Thyroid gland (tissue), 4 donors: ENCODE data around the gene TMEM82. TPM values are rescaled to one million over a fixed set of nuclear protein-coding genes. Genes with fewer than 3 reads are reported as not detected.

ENCODE experiments used
- DNase-seq, 2 donors: peaks; one replicate each; pipeline ENCODE4 v3.0.0-alpha.2; 2019
- H3K27ac ChIP-seq, 3 donors: fragments of 200-600 bp; sonication (generic); 1 replicate in 2 of 3; 2 replicates in 1 of 3; pipeline ENCODE4 v1.5.1; 2016 to 2019; ENCODE audit warnings: mild to moderate bottlenecking in 1 of 3, moderate library complexity in 1 of 3
- H3K27me3 ChIP-seq: fragments of 200-600 bp; sonication (generic); one replicate; pipeline ENCODE4 v1.5.1; 2019
- H3K36me3 ChIP-seq, 2 donors: fragments of 200-600 bp; sonication (generic); one replicate each; pipeline ENCODE4 v1.5.1; 2016 to 2019
- H3K4me1 ChIP-seq, 2 donors: fragments of 200-600 bp; sonication (generic); one replicate each; pipeline ENCODE4 v1.5.1; 2017 to 2019
- H3K4me3 ChIP-seq, 3 donors: fragments of 200-600 bp; sonication (generic); replicated peaks in 1 of 3; 1 replicate in 2 of 3; 2 replicates in 1 of 3; pipeline ENCODE4 v1.5.1; 2016; ENCODE audit warnings: mild to moderate bottlenecking in 1 of 3
- H3K9me3 ChIP-seq: fragments of 200-600 bp; sonication (generic); one replicate; pipeline ENCODE4 v1.5.1; 2017
- POLR2A ChIP-seq, 2 donors: fragments of 450-650 bp; IDR thresholded peaks; one replicate each; pipeline ENCODE4 v1.6.1; 2017; ENCODE audit warnings: antibody characterized with exemption in 2 of 2, mild to moderate bottlenecking in 2 of 2, moderate library complexity in 1 of 2
- WGBS, 2 donors: methylation state at CpG; one replicate each; pipeline ENCODE4 v1.1.5; 2017; 5-methylcytosine and 5-hydroxymethylcytosine counted together
- intact Hi-C: fragments of 100-400 bp; cut with DNase I; formaldehyde crosslinking; loops from one replicate; pipeline ENCODE4 v1.15.1; 2023
- total RNA-seq, 4 donors: library from RNA; depleted of rRNA; stranded (reverse); fragments of >200 nt; gene quantifications; one replicate each; pipeline ENCODE4 v1.2.3, GENCODE V29; 2016
- TF ChIP-seq, protein P1 (sequence below), 6 experiments: fragments of 200-600 bp in 3 of 6; fragments of 450-650 bp in 3 of 6; sonication (generic) in 3 of 6; IDR thresholded peaks; one replicate each; pipeline ENCODE4 v1.5.1; 2016 to 2019; ENCODE audit warnings: antibody characterized with exemption in 6 of 6, mild to moderate bottlenecking in 2 of 6, inconsistent platforms in 1 of 6, moderate library complexity in 1 of 6

The TMEM82 gene
- total RNA-seq, 4 donors from 2014 or later, result not detected

DNA sequence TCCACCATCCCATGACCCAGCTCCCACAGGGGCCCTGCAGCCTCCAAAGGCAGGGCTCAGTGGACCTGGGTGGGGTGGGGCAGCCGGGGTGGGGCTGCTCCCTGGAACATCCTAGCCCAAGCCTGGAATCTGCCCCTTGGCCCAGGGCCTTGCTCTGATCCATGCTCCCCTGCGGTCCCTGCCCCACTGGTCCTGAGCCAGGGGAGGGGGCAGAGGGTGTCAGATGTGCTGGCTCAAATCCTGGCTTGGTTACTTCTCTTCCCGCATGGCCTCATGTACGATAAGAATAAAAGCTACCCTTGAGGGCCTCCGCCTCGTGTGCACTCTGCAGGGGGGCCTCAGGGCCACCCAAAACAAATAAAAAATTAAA, 5.4 kb upstream of the TMEM82 start:
- H3K9me3 ChIP-seq, result no peaks in the 10 kb centered on the region
- TF ChIP-seq POLR2A (IDR thresholded peaks at IDR 0.05), result no peak
- TF ChIP-seq, protein P1, sequence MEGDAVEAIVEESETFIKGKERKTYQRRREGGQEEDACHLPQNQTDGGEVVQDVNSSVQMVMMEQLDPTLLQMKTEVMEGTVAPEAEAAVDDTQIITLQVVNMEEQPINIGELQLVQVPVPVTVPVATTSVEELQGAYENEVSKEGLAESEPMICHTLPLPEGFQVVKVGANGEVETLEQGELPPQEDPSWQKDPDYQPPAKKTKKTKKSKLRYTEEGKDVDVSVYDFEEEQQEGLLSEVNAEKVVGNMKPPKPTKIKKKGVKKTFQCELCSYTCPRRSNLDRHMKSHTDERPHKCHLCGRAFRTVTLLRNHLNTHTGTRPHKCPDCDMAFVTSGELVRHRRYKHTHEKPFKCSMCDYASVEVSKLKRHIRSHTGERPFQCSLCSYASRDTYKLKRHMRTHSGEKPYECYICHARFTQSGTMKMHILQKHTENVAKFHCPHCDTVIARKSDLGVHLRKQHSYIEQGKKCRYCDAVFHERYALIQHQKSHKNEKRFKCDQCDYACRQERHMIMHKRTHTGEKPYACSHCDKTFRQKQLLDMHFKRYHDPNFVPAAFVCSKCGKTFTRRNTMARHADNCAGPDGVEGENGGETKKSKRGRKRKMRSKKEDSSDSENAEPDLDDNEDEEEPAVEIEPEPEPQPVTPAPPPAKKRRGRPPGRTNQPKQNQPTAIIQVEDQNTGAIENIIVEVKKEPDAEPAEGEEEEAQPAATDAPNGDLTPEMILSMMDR (IDR thresholded peaks at IDR 0.05), result no peak
- no peaks in the 10 kb centered on the region for H3K27me3 ChIP-seq
- H3K4me3 ChIP-seq, result no peak overlapping the region
- H3K27ac ChIP-seq, result peak overlapping the region in 1 of 3 donors; percentile 87
- intact Hi-C loops, result no loop called here
- H3K4me1 ChIP-seq, result peaks cover 27 to 64% of the 10 kb centered on the region in 2 donors
- H3K36me3 ChIP-seq, result peaks cover 12 to 15% of the 10 kb centered on the region in 2 donors
- DNase-seq, result no peak
- 49 to 67% methylated on average over 4 to 6 of the region's 6 CpGs for WGBS, 2 donors

DNA sequence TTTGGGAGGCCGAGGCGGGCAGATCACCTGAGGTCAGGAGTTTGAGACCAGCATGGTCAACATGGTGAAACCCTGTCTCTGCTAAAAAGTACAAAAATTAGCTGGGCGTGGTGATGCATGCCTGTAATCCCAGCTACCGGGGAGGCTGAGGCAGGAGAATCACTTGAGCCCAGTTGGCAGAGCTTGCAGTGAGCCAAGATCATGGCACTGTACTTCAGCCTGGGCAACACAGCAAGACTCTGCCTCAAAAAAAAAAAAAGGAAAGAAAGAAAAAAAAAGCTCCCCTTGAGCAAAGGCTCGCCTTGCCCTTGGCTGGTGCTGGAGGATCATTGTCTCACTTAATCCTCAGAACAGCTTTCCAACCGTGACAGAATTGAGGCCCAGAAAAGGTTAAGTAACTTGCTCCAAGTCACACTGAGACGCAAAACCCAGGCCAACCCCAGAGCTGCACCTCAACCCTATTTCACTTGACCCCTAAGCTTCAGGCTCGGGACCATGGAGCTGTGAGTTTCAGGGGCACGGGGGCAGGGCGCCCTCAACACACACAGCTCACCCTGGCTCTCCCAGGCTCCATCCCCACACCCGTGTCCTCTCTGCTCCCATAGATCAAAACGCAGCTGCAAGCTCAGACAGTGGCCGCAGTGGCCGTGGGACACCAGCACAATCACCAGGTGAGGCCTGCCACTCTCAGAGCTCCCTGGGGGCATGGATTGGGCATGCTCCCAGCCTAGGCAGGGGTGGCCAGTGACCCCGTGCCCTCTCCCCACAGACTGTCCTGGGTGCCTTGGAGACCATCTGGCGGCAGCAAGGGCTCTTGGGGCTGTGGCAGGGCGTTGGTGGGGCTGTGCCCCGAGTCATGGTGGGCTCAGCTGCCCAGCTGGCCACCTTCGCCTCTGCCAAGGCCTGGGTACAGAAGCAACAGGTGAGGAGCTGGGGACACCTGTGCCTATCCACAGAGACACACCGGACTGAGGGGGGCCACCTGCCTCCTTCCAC, 4.7 kb upstream of the TMEM82 start:
- no peak for DNase-seq
- Histone ChIP-seq H3K4me1 (peaks cover 20 to 57% of the 10 kb centered on the region in 2 donors), H3K27me3 (no peaks in the 10 kb centered on the region), H3K9me3 (no peaks in the 10 kb centered on the region), H3K4me3 (no peak overlapping the region), H3K27ac (peak overlapping the region in 1 of 3 donors; percentile 87), H3K36me3 (peaks cover 10 to 13% of the 10 kb centered on the region in 2 donors)
- 74 to 84% methylated on average over 7 to 14 of the region's 20 CpGs for WGBS, 2 donors
- TF ChIP-seq POLR2A (IDR thresholded peaks at IDR 0.05), result no peak
- TF ChIP-seq, protein P1 (IDR thresholded peaks at IDR 0.05), result no peak
- intact Hi-C loops, result no loop called here

DNA sequence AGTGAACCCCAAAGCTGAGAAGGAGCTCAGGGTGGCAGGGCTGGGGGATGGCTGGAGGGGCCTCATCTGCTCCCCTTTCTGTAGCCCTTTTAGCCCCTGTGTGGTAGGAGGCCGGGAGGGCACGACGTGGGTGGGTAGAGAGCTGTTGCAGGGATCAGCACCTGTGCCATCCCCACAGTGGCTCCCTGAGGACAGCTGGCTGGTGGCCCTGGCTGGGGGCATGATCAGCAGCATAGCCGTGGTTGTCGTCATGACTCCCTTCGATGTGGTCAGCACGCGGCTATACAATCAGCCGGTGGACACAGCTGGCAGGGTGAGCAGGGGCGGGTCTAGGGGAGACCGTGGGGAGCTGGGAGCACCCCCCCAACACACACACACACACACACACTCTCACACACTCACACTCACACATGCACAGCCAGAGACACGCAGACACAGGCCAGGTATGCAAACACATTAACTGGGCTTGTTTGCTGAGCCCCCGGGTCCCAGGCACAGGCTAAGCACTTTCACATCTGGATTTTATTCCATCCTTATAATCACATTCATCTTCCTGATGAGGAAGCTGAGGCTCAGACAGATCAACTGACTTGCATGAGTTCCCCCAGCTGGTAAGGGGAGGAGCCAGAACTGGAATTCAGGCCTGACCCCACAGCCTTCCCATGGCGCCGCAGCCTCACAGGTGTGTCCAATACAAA, 3.7 kb upstream of the TMEM82 start:
- H3K9me3 ChIP-seq, result no peaks in the 10 kb centered on the region
- H3K27ac ChIP-seq, result peak overlapping the region in 1 of 3 donors; percentile 1
- intact Hi-C loops, result no loop called here
- H3K36me3 ChIP-seq, result peaks cover 9 to 13% of the 10 kb centered on the region in 2 donors
- DNase-seq, result no peak
- no peak for TF ChIP-seq POLR2A (IDR thresholded peaks at IDR 0.05)
- TF ChIP-seq, protein P1 (IDR thresholded peaks at IDR 0.05), result no peak
- peaks cover 17 to 47% of the 10 kb centered on the region in 2 donors for H3K4me1 ChIP-seq
- 90 to 94% methylated on average over 2 to 10 of the region's 15 CpGs for WGBS, 2 donors
- H3K4me3 ChIP-seq, result no peak overlapping the region
- no peaks in the 10 kb centered on the region for H3K27me3 ChIP-seq

DNA sequence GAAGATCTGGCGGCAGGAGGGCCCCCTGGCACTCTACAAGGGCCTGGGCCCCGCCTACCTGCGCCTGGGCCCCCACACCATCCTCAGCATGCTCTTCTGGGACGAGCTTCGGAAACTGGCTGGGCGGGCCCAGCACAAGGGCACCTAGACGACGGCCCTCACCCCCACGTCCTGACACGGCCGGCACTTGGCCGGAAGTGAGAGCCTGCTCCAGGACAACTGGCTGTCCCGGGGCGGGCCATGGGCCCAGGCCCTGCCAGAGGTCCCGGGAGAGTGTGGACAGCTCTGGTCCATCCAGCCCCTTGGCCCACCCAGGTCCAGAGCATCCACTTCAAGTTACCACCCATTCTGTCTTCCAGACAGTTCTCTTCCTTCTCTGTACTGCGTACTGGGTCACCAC, 3.0 kb upstream of the TMEM82 start:
- TF ChIP-seq, protein P1 (IDR thresholded peaks at IDR 0.05), result no peak
- no peak for TF ChIP-seq POLR2A (IDR thresholded peaks at IDR 0.05)
- no peak for DNase-seq
- Histone ChIP-seq H3K4me3 (no peak overlapping the region), H3K27me3 (no peaks in the 10 kb centered on the region), H3K9me3 (no peaks in the 10 kb centered on the region), H3K27ac (no peak overlapping the region), H3K36me3 (peaks cover 2 to 7% of the 10 kb centered on the region in 2 donors), H3K4me1 (peaks cover 17 to 42% of the 10 kb centered on the region in 2 donors)
- intact Hi-C loops, result no loop called here
- 100% methylated on average over 2 to 11 of the region's 16 CpGs for WGBS, 2 donors
